SU-DHL-6 (cell line): ENCODE data around the gene PRDM16.

Experiments
- CTCF ChIP-seq: fragments of 200-600 bp; sonication (generic); IDR thresholded peaks from one replicate; pipeline ENCODE4 v1.5.1; 2017; ENCODE audit warnings: antibody characterized with exemption, mild to moderate bottlenecking, low read length, moderate library complexity; ENCODE audit not compliant: insufficient read depth, poor library complexity, severe bottlenecking
- EZH2phosphoT487 ChIP-seq: fragments of 200-600 bp; sonication (generic), shearing (Covaris generic); conservative IDR thresholded peaks from 2 replicates; pipeline ENCODE4 v1.6.1; 2018; ENCODE audit warnings: mild to moderate bottlenecking, antibody characterized with exemption, low read length, moderate library complexity, mixed read lengths

GRCh38 chr1:3306583-3307291 lies 237.7 kb downstream of the PRDM16 start:
- no peak for TF ChIP-seq CTCF
- TF ChIP-seq EZH2phosphoT487: no peak
